DOHH2 (cell line): ENCODE measurements around the gene COL4A4.

ENCODE experiments used
- H3F3A ChIP-seq: fragments of 200-600 bp; sonication (generic), shearing (Covaris generic); 2 replicates; pipeline ENCODE4 v1.6.0; 2016; ENCODE audit warnings: antibody characterized with exemption, mild to moderate bottlenecking; ENCODE audit not compliant: control insufficient read depth, insufficient read depth
- H3K27ac ChIP-seq: fragments of 200-600 bp; sonication (generic); 2 replicates; pipeline ENCODE4 v1.5.1; 2014; ENCODE audit warnings: low read depth, mild to moderate bottlenecking, low read length, moderate library complexity
- H3K27me3 ChIP-seq: fragments of 200-600 bp; sonication (generic); 2 replicates; pipeline ENCODE4 v1.6.1; 2014; ENCODE audit warnings: mild to moderate bottlenecking, low read length, mixed read lengths; ENCODE audit not compliant: control insufficient read depth
- H3K36me3 ChIP-seq: fragments of 200-600 bp; sonication (generic); 2 replicates; pipeline ENCODE4 v1.6.1; 2014; ENCODE audit warnings: mild to moderate bottlenecking, low read length, moderate library complexity, mixed read lengths; ENCODE audit not compliant: control insufficient read depth
- H3K4me1 ChIP-seq: fragments of 200-600 bp; sonication (generic); 2 replicates; pipeline ENCODE4 v1.6.1; 2014; ENCODE audit warnings: mild to moderate bottlenecking, low read length, mixed read lengths; ENCODE audit not compliant: control insufficient read depth
- H3K4me2 ChIP-seq: fragments of 200-600 bp; sonication (generic); 2 replicates; pipeline ENCODE4 v1.6.0; 2014; ENCODE audit warnings: mild to moderate bottlenecking, low read length, moderate library complexity
- H3K4me3 ChIP-seq: fragments of 200-600 bp; sonication (generic); 2 replicates; pipeline ENCODE4 v1.5.1; 2014; ENCODE audit warnings: mild to moderate bottlenecking, low read length, mixed read lengths
- H3K79me2 ChIP-seq: fragments of 200-600 bp; sonication (generic); 2 replicates; pipeline ENCODE4 v1.6.1; 2014; ENCODE audit warnings: mild to moderate bottlenecking, low read length, mixed read lengths; ENCODE audit not compliant: control insufficient read depth
- H3K9me2 ChIP-seq: fragments of 200-600 bp; sonication (generic); replicated peaks from 2 replicates; pipeline ENCODE4 v1.6.1; 2014; ENCODE audit warnings: mild to moderate bottlenecking, low read length, mixed read lengths; ENCODE audit not compliant: control insufficient read depth
- H3K9me3 ChIP-seq: fragments of 200-600 bp; sonication (generic); 2 replicates; pipeline ENCODE4 v1.6.1; 2014; ENCODE audit warnings: antibody characterized with exemption, low read length, mixed read lengths; ENCODE audit not compliant: control insufficient read depth, insufficient read depth
- H4K20me1 ChIP-seq: fragments of 200-600 bp; sonication (generic); 2 replicates; pipeline ENCODE4 v1.6.0; 2014; ENCODE audit warnings: low read depth, mild to moderate bottlenecking, antibody characterized with exemption, low read length, moderate library complexity; ENCODE audit not compliant: control insufficient read depth, insufficient read depth
- CTCF ChIP-seq: fragments of 200-600 bp; sonication (generic); IDR thresholded peaks from one replicate; pipeline ENCODE4 v1.5.1; 2014; ENCODE audit warnings: antibody characterized with exemption, mild to moderate bottlenecking, low read depth, low read length; ENCODE audit not compliant: poor library complexity, severe bottlenecking
- EZH2phosphoT487 ChIP-seq: fragments of 200-600 bp; sonication (generic); IDR thresholded peaks from 2 replicates; pipeline ENCODE4 v1.6.1; 2017; ENCODE audit warnings: borderline replicate concordance, mild to moderate bottlenecking, antibody characterized with exemption, low read length, moderate library complexity, mixed read lengths

COL4A4 gene

GRCh38 chr2:227134591-227134990 lies 29.4 kb downstream of the COL4A4 start:
- H3K4me1 ChIP-seq = no peaks in the 10 kb centered on the region
- H3F3A ChIP-seq = no peaks in the 10 kb centered on the region
- TF ChIP-seq EZH2phosphoT487 = no peak
- TF ChIP-seq CTCF = no peak
- H3K4me2 ChIP-seq = no peak overlapping the region
- no peak overlapping the region for H3K27ac ChIP-seq
- H3K79me2 ChIP-seq = no peaks in the 10 kb centered on the region
- no peaks in the 10 kb centered on the region for H3K9me3 ChIP-seq
- no peaks in the 10 kb centered on the region for H3K36me3 ChIP-seq
- H3K4me3 ChIP-seq = no peak overlapping the region
- no peaks in the 10 kb centered on the region for H4K20me1 ChIP-seq
- no peaks in the 10 kb centered on the region for H3K9me2 ChIP-seq
- H3K27me3 ChIP-seq = no peaks in the 10 kb centered on the region

- H3K4me1 ChIP-seq = no peaks in the 10 kb centered on the region
- H3F3A ChIP-seq = no peaks in the 10 kb centered on the region
- no peaks in the 10 kb centered on the region for H3K27me3 ChIP-seq
- H3K9me2 ChIP-seq = no peaks in the 10 kb centered on the region
- H3K27ac ChIP-seq = no peak overlapping the region
- no peak overlapping the region for H3K4me2 ChIP-seq
- TF ChIP-seq EZH2phosphoT487 (no peak), CTCF (no peak)
- no peaks in the 10 kb centered on the region for H3K9me3 ChIP-seq
- H3K79me2 ChIP-seq = no peaks in the 10 kb centered on the region
- no peaks in the 10 kb centered on the region for H4K20me1 ChIP-seq
- H3K36me3 ChIP-seq = no peaks in the 10 kb centered on the region
- no peak overlapping the region for H3K4me3 ChIP-seq
Observed at GRCh38 chr2:227132986-227133385, 31.0 kb downstream of the COL4A4 start.

- Histone ChIP-seq H3K27ac (no peak overlapping the region), H3K4me2 (no peak overlapping the region), H3K9me2 (no peaks in the 10 kb centered on the region), H3K4me3 (no peak overlapping the region), H3K4me1 (no peaks in the 10 kb centered on the region), H4K20me1 (no peaks in the 10 kb centered on the region), H3K79me2 (no peaks in the 10 kb centered on the region), H3K36me3 (no peaks in the 10 kb centered on the region), H3F3A (no peaks in the 10 kb centered on the region), H3K9me3 (no peaks in the 10 kb centered on the region), H3K27me3 (no peaks in the 10 kb centered on the region)
- no peak for TF ChIP-seq EZH2phosphoT487
- TF ChIP-seq CTCF = no peak
Observed at GRCh38 chr2:227130636-227131035, 33.4 kb downstream of the COL4A4 start.

- H3K27ac ChIP-seq = no peak overlapping the region
- H3F3A ChIP-seq = no peaks in the 10 kb centered on the region
- H4K20me1 ChIP-seq = no peaks in the 10 kb centered on the region
- H3K9me2 ChIP-seq = no peaks in the 10 kb centered on the region
- no peaks in the 10 kb centered on the region for H3K36me3 ChIP-seq
- no peak overlapping the region for H3K4me2 ChIP-seq
- no peak for TF ChIP-seq CTCF
- no peak for TF ChIP-seq EZH2phosphoT487
- no peaks in the 10 kb centered on the region for H3K27me3 ChIP-seq
- no peak overlapping the region for H3K4me3 ChIP-seq
- no peaks in the 10 kb centered on the region for H3K4me1 ChIP-seq
- H3K79me2 ChIP-seq = no peaks in the 10 kb centered on the region
- H3K9me3 ChIP-seq = no peaks in the 10 kb centered on the region
Observed at GRCh38 chr2:227127201-227127600, 36.8 kb downstream of the COL4A4 start.
